GM12878 (cell line): ENCODE measurements around the gene EEPD1. TPM values are rescaled to one million over a fixed set of nuclear protein-coding genes. Genes with fewer than 3 reads are reported as not detected.

Experiments
- ATAC-seq: fragments of 200-7000 bp; cut with Tn5 transposase; 3 replicates; pipeline ENCODE4 v1.9.1; 2020; ENCODE audit warnings: mild to moderate bottlenecking, moderate library complexity
- BruUV-seq: library from RNA; stranded (reverse); fragments of 400-500 nt; replicated peaks from 2 replicates; lab custom pipeline; 2021; lab: Mats Ljungman, UMichigan
- CTCF ChIA-PET: fragments of 300-600 bp; sonication (Branson Sonifier 250); formaldehyde crosslinking; extraction: SDS; loops from one replicate; lab custom pipeline; 2021; ENCODE audit warnings: inconsistent platforms; lab: Yijun Ruan, JAX
- POLR2A ChIA-PET: fragments of 350-600 bp; formaldehyde crosslinking; extraction: SDS; loops from one replicate; lab custom pipeline; 2021; ENCODE audit warnings: inconsistent platforms; lab: Charles Lee
- RAD21 ChIA-PET: fragments of 300-600 bp; sonication (Branson Sonifier 250); formaldehyde crosslinking; loops from one replicate; lab custom pipeline; 2023; ENCODE audit warnings: antibody characterized with exemption; ENCODE audit not compliant: unreplicated experiment; lab: Charles Lee
- SMC1A ChIA-PET: fragments of 300-600 bp; sonication (Branson Sonifier 250); formaldehyde crosslinking; loops from one replicate; lab custom pipeline; 2023; ENCODE audit not compliant: unreplicated experiment, uncharacterized antibody; lab: Charles Lee
- DNase-seq: peaks from one replicate; pipeline ENCODE4 v3.0.0-alpha.2; 2011; ENCODE audit warnings: low read depth, low spot score
- FAIRE-seq: peaks from 3 replicates; lab custom pipeline; 2011; peaks lifted over from hg19 to GRCh38; lab: Jason Lieb, UNC
- H2AFZ ChIP-seq: 2 replicates; pipeline ENCODE4 v1.6.0; 2011; ENCODE audit warnings: low read depth, low read length, control low read depth; ENCODE audit not compliant: control insufficient read depth
- H3K27ac ChIP-seq: 2 replicates; pipeline ENCODE4 v1.5.1; 2011; ENCODE audit warnings: control low read depth; ENCODE audit not compliant: control insufficient read depth, insufficient read depth
- H3K27me3 ChIP-seq, 2 experiments: replicated peaks in 1 of 2; 2 replicates each; pipeline versions ENCODE4 v1.6.0 to v1.6.1; 2011; ENCODE audit warnings: low read length in 1 of 2; ENCODE audit not compliant: control insufficient read depth in 2 of 2, insufficient read depth in 2 of 2
- H3K36me3 ChIP-seq, 2 experiments: 2 replicates each; pipeline ENCODE4 v1.5.1; 2011; ENCODE audit warnings: low read length in 1 of 2; ENCODE audit not compliant: control insufficient read depth in 2 of 2, insufficient read depth in 2 of 2
- H3K4me1 ChIP-seq: 2 replicates; pipeline ENCODE4 v1.6.1; 2011; ENCODE audit warnings: mild to moderate bottlenecking, low read length, moderate library complexity, mixed read lengths; ENCODE audit not compliant: control insufficient read depth, insufficient read depth
- H3K4me2 ChIP-seq: 2 replicates; pipeline ENCODE4 v1.6.0; 2011; ENCODE audit warnings: control low read depth; ENCODE audit not compliant: control insufficient read depth, insufficient read depth
- H3K4me3 ChIP-seq: fragments of 200-600 bp; sonication (generic); 2 replicates; pipeline ENCODE4 v1.5.1; 2016
- H3K79me2 ChIP-seq: 2 replicates; pipeline ENCODE4 v1.6.0; 2011; ENCODE audit warnings: low read length; ENCODE audit not compliant: control insufficient read depth, insufficient read depth
- H3K9ac ChIP-seq: 2 replicates; pipeline ENCODE4 v1.8.0; 2011; ENCODE audit warnings: low read length, control low read depth, mixed read lengths; ENCODE audit not compliant: control insufficient read depth, insufficient read depth
- H3K9me3 ChIP-seq: replicated peaks from 3 replicates; pipeline ENCODE4 v1.5.1; 2011; ENCODE audit warnings: mild to moderate bottlenecking, low read length; ENCODE audit not compliant: control insufficient read depth, insufficient read depth
- H4K20me1 ChIP-seq: 2 replicates; pipeline ENCODE4 v1.6.0; 2011; ENCODE audit not compliant: control insufficient read depth, insufficient read depth
- CHD4 ChIP-seq: fragments of 200-600 bp; sonication (generic); IDR thresholded peaks from 2 replicates; pipeline ENCODE4 v1.6.1; 2016; ENCODE audit warnings: mild to moderate bottlenecking
- EED ChIP-seq: sonication (generic); IDR thresholded peaks from 2 replicates; pipeline ENCODE4 v1.6.1; 2016; ENCODE audit warnings: antibody characterized with exemption, low read depth
- ESRRA ChIP-seq: IDR thresholded peaks from 2 replicates; pipeline ENCODE4 v1.6.1; 2012; ENCODE audit warnings: mild to moderate bottlenecking, low read length, improper control_type of control experiment
- HDGF ChIP-seq: fragments of 450-650 bp; IDR thresholded peaks from 2 replicates; pipeline ENCODE4 v1.6.1; 2016; ENCODE audit warnings: antibody characterized with exemption
- POLR2A ChIP-seq: IDR thresholded peaks from 2 replicates; pipeline ENCODE4 v1.6.1; 2011; ENCODE audit warnings: low read depth, mild to moderate bottlenecking, low read length
- RUNX3 ChIP-seq: IDR thresholded peaks from 2 replicates; pipeline ENCODE4 v1.6.1; 2012; ENCODE audit warnings: low read length, inconsistent platforms
- SMAD1 ChIP-seq: fragments of 450-650 bp; IDR thresholded peaks from 2 replicates; pipeline ENCODE4 v1.6.1; 2018; ENCODE audit warnings: mild to moderate bottlenecking, low read depth; ENCODE audit not compliant: partially characterized antibody
- WGBS: methylation state at CpG from one replicate; pipeline ENCODE4 v1.1.6; 2016; ENCODE audit warnings: low lambda C conversion rate; ENCODE audit not compliant: insufficient replicate concordance, insufficient coverage; ENCODE audit errors: missing lambda C conversion rate; 5-methylcytosine and 5-hydroxymethylcytosine counted together
- in situ Hi-C: fragments of 300-500 bp; cut with MboI; formaldehyde crosslinking; loops from 9 replicates; pipeline ENCODE4 v1.14.3; 2018; ENCODE audit warnings: mixed read lengths
- intact Hi-C: fragments of 100-400 bp; cut with micrococcal nuclease; formaldehyde crosslinking; loops from one replicate; pipeline ENCODE4 v1.14.2; 2022; ENCODE audit not compliant: unreplicated experiment
- polyA plus RNA-seq, 11 experiments: library from polyadenylated mRNA; depleted of rRNA in 4 of 11; unstranded in 6 of 11; stranded (reverse) in 5 of 11; fragments of >200 nt; fragmentation: Nextera tagmentation in 4 of 11; fragmentation: Illumina TruSeq in 1 of 11; extraction: Ambion mirVana in 4 of 11; extraction: Trizol in 1 of 11; gene quantifications; 1 replicate in 1 of 11; 2 replicates in 10 of 11; pipeline versions ENCODE4 v1.2.1 to v1.2.3, GENCODE V29; 2011 to 2016; ENCODE audit warnings: inconsistent platforms in 2 of 11, missing spikeins in 2 of 11, low read depth in 1 of 11
- total RNA-seq, 4 experiments: library from RNA; depleted of rRNA in 3 of 4; stranded (reverse); fragments of >200 nt in 3 of 4; fragmentation: Illumina TruSeq in 1 of 4; extraction: Trizol in 1 of 4; gene quantifications; 2 replicates each; pipeline versions ENCODE4 v1.2.1 to v1.2.3, GENCODE V29; 2013 to 2021
- TF ChIP-seq, protein P1 (sequence below): IDR thresholded peaks from 2 replicates; pipeline ENCODE4 v1.6.1; 2011; ENCODE audit warnings: mild to moderate bottlenecking, low read depth, low read length, moderate library complexity; ENCODE audit not compliant: insufficient replicate concordance
- TF ChIP-seq, protein P2 (sequence below): IDR thresholded peaks from 2 replicates; pipeline ENCODE4 v1.6.1; 2012; ENCODE audit warnings: low read depth, low read length, improper control_type of control experiment

EEPD1 gene
- total and polyA plus RNA-seq, 10 of the 15 experiments (the other 5 are each of a cell fraction or from before 2014, with no cell fraction given) = 0.24 to 2.8 (median 0.86) TPM; not detected in 1

- H4K20me1 ChIP-seq = no peaks in the 10 kb centered on the region
- no peaks in the 10 kb centered on the region; a peak in 1 of 4 replicates for H3K27me3 ChIP-seq
- TF ChIP-seq SMAD1 (no peak), ESRRA (no peak), CHD4 (no peak), EED (no peak), RUNX3 (no peak), POLR2A (no peak), HDGF (no peak)
- TF ChIP-seq, protein P1, sequence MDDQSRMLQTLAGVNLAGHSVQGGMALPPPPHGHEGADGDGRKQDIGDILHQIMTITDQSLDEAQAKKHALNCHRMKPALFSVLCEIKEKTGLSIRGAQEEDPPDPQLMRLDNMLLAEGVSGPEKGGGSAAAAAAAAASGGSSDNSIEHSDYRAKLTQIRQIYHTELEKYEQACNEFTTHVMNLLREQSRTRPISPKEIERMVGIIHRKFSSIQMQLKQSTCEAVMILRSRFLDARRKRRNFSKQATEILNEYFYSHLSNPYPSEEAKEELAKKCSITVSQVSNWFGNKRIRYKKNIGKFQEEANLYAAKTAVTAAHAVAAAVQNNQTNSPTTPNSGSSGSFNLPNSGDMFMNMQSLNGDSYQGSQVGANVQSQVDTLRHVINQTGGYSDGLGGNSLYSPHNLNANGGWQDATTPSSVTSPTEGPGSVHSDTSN = no peak
- TF ChIP-seq, protein P2, sequence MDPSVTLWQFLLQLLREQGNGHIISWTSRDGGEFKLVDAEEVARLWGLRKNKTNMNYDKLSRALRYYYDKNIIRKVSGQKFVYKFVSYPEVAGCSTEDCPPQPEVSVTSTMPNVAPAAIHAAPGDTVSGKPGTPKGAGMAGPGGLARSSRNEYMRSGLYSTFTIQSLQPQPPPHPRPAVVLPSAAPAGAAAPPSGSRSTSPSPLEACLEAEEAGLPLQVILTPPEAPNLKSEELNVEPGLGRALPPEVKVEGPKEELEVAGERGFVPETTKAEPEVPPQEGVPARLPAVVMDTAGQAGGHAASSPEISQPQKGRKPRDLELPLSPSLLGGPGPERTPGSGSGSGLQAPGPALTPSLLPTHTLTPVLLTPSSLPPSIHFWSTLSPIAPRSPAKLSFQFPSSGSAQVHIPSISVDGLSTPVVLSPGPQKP = no peak
- no peaks in the 10 kb centered on the region for H3K9me3 ChIP-seq
- no peak overlapping the region for H3K4me3 ChIP-seq
- intact Hi-C loops = no loop called here
- H3K4me1 ChIP-seq = no peaks in the 10 kb centered on the region
- H3K36me3 ChIP-seq = no peaks in the 10 kb centered on the region
- H2AFZ ChIP-seq = no peak overlapping the region
- ChIA-PET RAD21 (interaction anchor here (0.6 kb wide), 1 partner anchor 60 kb away, joined by 3 read pairs; no protein-coding TSS in a partner anchor), CTCF (interaction anchor here (1.0 kb wide), 1 partner anchor 9 kb away, joined by 3 read pairs; no protein-coding TSS in a partner anchor), SMC1A (interaction anchor here (0.8 kb wide), 1 partner anchor 9 kb away, joined by 3 read pairs; no protein-coding TSS in a partner anchor), POLR2A (interaction anchor here (0.6 kb wide), 1 partner anchor 27 kb away, joined by 5 read pairs; no protein-coding TSS in a partner anchor)
- BruUV-seq = no TSS peak
- WGBS = 54% methylated on average over 4 of the region's 4 CpGs
- FAIRE-seq (no peak), ATAC-seq (no peak; the same call in 1 of the 3 replicates), DNase-seq (no peak)
- in situ Hi-C loops = no loop called here
- H3K27ac ChIP-seq = no peak overlapping the region
- no peak overlapping the region for H3K4me2 ChIP-seq
- no peaks in the 10 kb centered on the region for H3K79me2 ChIP-seq
- H3K9ac ChIP-seq = no peak overlapping the region
These were observed 45.8 kb downstream of the EEPD1 start for GRCh38 chr7:36198854-36199266.
